Subcutaneous abdominal adipose tissue (tissue), 5 donors: ENCODE results near the gene ENAH.
"Not testable (repeated sequence)": the region's sequence is repeated elsewhere in the genome, so short reads cannot be mapped to it uniquely, and the experiment has no call there.

Source experiments
- H3K27ac ChIP-seq: one replicate; pipeline ENCODE4 v1.7.0; 2013; ENCODE audit warnings: low read depth, mild to moderate bottlenecking, inconsistent platforms, low read length, moderate library complexity
- H3K27me3 ChIP-seq, 5 donors: one replicate each; pipeline ENCODE4 v1.7.0; 2013; ENCODE audit warnings: low read length in 5 of 5, inconsistent platforms in 1 of 5; ENCODE audit not compliant: control insufficient read depth in 5 of 5, insufficient read depth in 4 of 5
- H3K36me3 ChIP-seq, 5 donors: one replicate each; pipeline ENCODE4 v1.7.0; 2013; ENCODE audit warnings: low read length in 5 of 5; ENCODE audit not compliant: control insufficient read depth in 5 of 5, insufficient read depth in 5 of 5
- H3K4me1 ChIP-seq, 5 donors: one replicate each; pipeline ENCODE4 v1.7.0; 2013; ENCODE audit warnings: low read length in 5 of 5, mild to moderate bottlenecking in 3 of 5, moderate library complexity in 1 of 5; ENCODE audit not compliant: control insufficient read depth in 5 of 5, insufficient read depth in 5 of 5
- H3K4me3 ChIP-seq, 5 donors: one replicate each; pipeline ENCODE4 v1.7.0; 2013; ENCODE audit warnings: low read length in 5 of 5, low read depth in 1 of 5
- H3K9ac ChIP-seq, 5 donors: one replicate each; pipeline ENCODE4 v1.7.0; 2013; ENCODE audit warnings: low read length in 5 of 5, mild to moderate bottlenecking in 4 of 5, moderate library complexity in 3 of 5
- H3K9me3 ChIP-seq, 5 donors: one replicate each; pipeline ENCODE4 v1.7.0; 2013; ENCODE audit warnings: low read length in 5 of 5; ENCODE audit not compliant: control insufficient read depth in 5 of 5
- donor health status: healthy.
- donor health status: healthy.
- donor health status: healthy.
- donor health status: healthy.
- donor health status: healthy.

Gene ENAH

GRCh38 chr1:225658041-225658440 lies 5.1 kb upstream of the ENAH start:
- H3K4me1 ChIP-seq = peaks cover 0 to 34% (median 23%) of the 10 kb centered on the region in 5 donors
- H3K4me3 ChIP-seq = no peak overlapping the region
- H3K9ac ChIP-seq = no peak overlapping the region
- H3K27me3 ChIP-seq = no peaks in the 10 kb centered on the region
- no peaks in the 10 kb centered on the region for H3K9me3 ChIP-seq
- H3K36me3 ChIP-seq = no peaks in the 10 kb centered on the region
- H3K27ac ChIP-seq = no peak overlapping the region

- H3K27ac ChIP-seq = no peak overlapping the region
- no peak overlapping the region for H3K9ac ChIP-seq
- H3K4me3 ChIP-seq = no peak overlapping the region
- peaks cover 0 to 34% (median 23%) of the 10 kb centered on the region in 5 donors for H3K4me1 ChIP-seq
- H3K36me3 ChIP-seq = no peaks in the 10 kb centered on the region
- H3K27me3 ChIP-seq = no peaks in the 10 kb centered on the region
- no peaks in the 10 kb centered on the region for H3K9me3 ChIP-seq
These were observed 4.6 kb upstream of the ENAH start for GRCh38 chr1:225657462-225657989.

- not testable (repeated sequence) for H3K9me3 ChIP-seq, H3K4me3 ChIP-seq, H3K36me3 ChIP-seq, H3K9ac ChIP-seq, H3K27me3 ChIP-seq
- Histone ChIP-seq H3K4me1 (peaks cover 0 to 43% (median 33%) of the 10 kb centered on the region in 5 donors), H3K27ac (peak overlapping the region; percentile 76)
These were observed 3.3 kb upstream of the ENAH start for GRCh38 chr1:225656259-225656655.

- H3K9ac ChIP-seq = no peak overlapping the region
- no peaks in the 10 kb centered on the region for H3K27me3 ChIP-seq
- H3K27ac ChIP-seq = peak overlapping the region; percentile 76
- H3K4me3 ChIP-seq = no peak overlapping the region
- H3K9me3 ChIP-seq = no peaks in the 10 kb centered on the region
- H3K36me3 ChIP-seq = no peaks in the 10 kb centered on the region
- H3K4me1 ChIP-seq = peaks cover 0 to 38% (median 33%) of the 10 kb centered on the region in 5 donors
These were observed 2.8 kb upstream of the ENAH start for GRCh38 chr1:225655509-225656258.

- peak overlapping the region in 1 of 5 donors; percentile 37 for H3K9ac ChIP-seq
- no peaks in the 10 kb centered on the region for H3K9me3 ChIP-seq
- no peaks in the 10 kb centered on the region for H3K36me3 ChIP-seq
- H3K4me3 ChIP-seq = no peak overlapping the region
- H3K27me3 ChIP-seq = no peaks in the 10 kb centered on the region
- peak overlapping the region; percentile 91 for H3K27ac ChIP-seq
- peaks cover 0 to 34% (median 30%) of the 10 kb centered on the region in 5 donors for H3K4me1 ChIP-seq
These were observed 2.0 kb upstream of the ENAH start for GRCh38 chr1:225654688-225655508.

- peak overlapping the region; percentile 91 for H3K27ac ChIP-seq
- H3K36me3 ChIP-seq = no peaks in the 10 kb centered on the region
- H3K9me3 ChIP-seq = no peaks in the 10 kb centered on the region
- no peaks in the 10 kb centered on the region for H3K27me3 ChIP-seq
- H3K9ac ChIP-seq = peak overlapping the region in 3 of 5 donors; percentile 76 to 94 (median 82)
- H3K4me3 ChIP-seq = peak overlapping the region; percentile 64 to 88 (median 84)
- H3K4me1 ChIP-seq = peaks cover 0 to 41% (median 34%) of the 10 kb centered on the region in 5 donors
These were observed 1.3 kb upstream of the ENAH start for GRCh38 chr1:225654277-225654597.

- Histone ChIP-seq H3K4me3 (peak overlapping the region; percentile 64 to 88 (median 84)), H3K4me1 (peaks cover 0 to 46% (median 36%) of the 10 kb centered on the region in 5 donors), H3K9me3 (no peaks in the 10 kb centered on the region), H3K9ac (peak overlapping the region; percentile 16 to 94 (median 82)), H3K36me3 (no peaks in the 10 kb centered on the region), H3K27ac (peak overlapping the region; percentile 91), H3K27me3 (no peaks in the 10 kb centered on the region)
These were observed 747 bp upstream of the ENAH start for GRCh38 chr1:225653463-225654276.

- H3K9me3 ChIP-seq = no peaks in the 10 kb centered on the region
- peak overlapping the region; percentile 88 to 93 (median 89) for H3K4me3 ChIP-seq
- H3K27ac ChIP-seq = peak overlapping the region; percentile 70
- H3K4me1 ChIP-seq = peaks cover 0 to 42% (median 34%) of the 10 kb centered on the region in 5 donors
- H3K36me3 ChIP-seq = no peaks in the 10 kb centered on the region
- H3K27me3 ChIP-seq = no peaks in the 10 kb centered on the region
- peak overlapping the region; percentile 82 to 91 (median 87) for H3K9ac ChIP-seq
These were observed 823 bp downstream of the ENAH start for GRCh38 chr1:225651872-225652728.

- no peaks in the 10 kb centered on the region for H3K9me3 ChIP-seq
- no peaks in the 10 kb centered on the region for H3K27me3 ChIP-seq
- peaks cover 0 to 42% (median 34%) of the 10 kb centered on the region in 5 donors for H3K4me1 ChIP-seq
- peak overlapping the region; percentile 88 to 93 (median 89) for H3K4me3 ChIP-seq
- H3K27ac ChIP-seq = peak overlapping the region; percentile 70
- peak overlapping the region in 3 of 5 donors; percentile 82 to 91 (median 87) for H3K9ac ChIP-seq
- H3K36me3 ChIP-seq = no peaks in the 10 kb centered on the region
These were observed 1.5 kb downstream of the ENAH start for GRCh38 chr1:225651376-225651871.
